OCI-LY3 (cell line): Measurements from ENCODE around the gene CAMSAP2.

Source experiments
- H2AFZ ChIP-seq: fragments of 200-600, 300-600 bp; shearing (Covaris generic); 2 replicates; pipeline ENCODE4 v1.6.0; 2014; ENCODE audit warnings: antibody characterized with exemption, low read depth, low read length
- H3K27ac ChIP-seq: fragments of 200-600, 300-600 bp; sonication (generic); 2 replicates; pipeline ENCODE4 v1.5.1; 2014; ENCODE audit warnings: mild to moderate bottlenecking, low read length, moderate library complexity, mixed read lengths
- H3K27me3 ChIP-seq: fragments of 200-600, 300-600 bp; sonication (generic); 2 replicates; pipeline ENCODE4 v1.6.1; 2014; ENCODE audit warnings: low read depth, low read length, mixed read lengths
- H3K36me3 ChIP-seq: fragments of 200-600, 300-600 bp; sonication (generic); replicated peaks from 2 replicates; pipeline ENCODE3; 2014; ENCODE audit warnings: low read depth, low read length, mixed read lengths
- H3K4me1 ChIP-seq: fragments of 300-600, 200-600 bp; sonication (generic); 2 replicates; pipeline ENCODE4 v1.6.1; 2014; ENCODE audit warnings: low read length, mixed read lengths
- H3K4me2 ChIP-seq: fragments of 200-600, 300-600 bp; sonication (generic); 2 replicates; pipeline ENCODE4 v1.6.1; 2014; ENCODE audit warnings: low read length, mixed read lengths
- H3K4me3 ChIP-seq: fragments of 300-600, 200-600 bp; sonication (generic); 2 replicates; pipeline ENCODE4 v1.5.1; 2014; ENCODE audit warnings: antibody characterized with exemption, mild to moderate bottlenecking, low read length, moderate library complexity
- H3K79me2 ChIP-seq: fragments of 300-600, 200-600 bp; shearing (Covaris generic); 2 replicates; pipeline ENCODE4 v1.6.1; 2014; ENCODE audit warnings: mild to moderate bottlenecking, low read length, mixed read lengths
- H3K9ac ChIP-seq: fragments of 300-600, 200-600 bp; shearing (Covaris generic); 2 replicates; pipeline ENCODE4 v1.6.0; 2014; ENCODE audit warnings: mild to moderate bottlenecking, low read length, moderate library complexity
- H3K9me3 ChIP-seq: fragments of 200-600, 300-600 bp; shearing (Covaris generic); 2 replicates; pipeline ENCODE4 v1.6.1; 2014; ENCODE audit warnings: low read length, mixed read lengths; ENCODE audit not compliant: insufficient read depth
- H4K20me1 ChIP-seq: fragments of 200-600, 300-600 bp; sonication (generic); 2 replicates; pipeline ENCODE4 v1.6.1; 2016; ENCODE audit warnings: low read length, mixed read lengths; ENCODE audit not compliant: insufficient read depth
- CTCF ChIP-seq: fragments of 200-600, 300-600 bp; sonication (generic); IDR thresholded peaks from 2 replicates; pipeline ENCODE4 v1.5.1; 2014; ENCODE audit warnings: antibody characterized with exemption, low read length, low read depth
- EZH2phosphoT487 ChIP-seq: fragments of 200-600 bp; shearing (Covaris generic); IDR thresholded peaks from 2 replicates; pipeline ENCODE4 v1.6.1; 2018; ENCODE audit warnings: antibody characterized with exemption, mixed run types, low read depth

CAMSAP2 gene

GRCh38 chr1:200738949-200739651 lies 407 bp downstream of the CAMSAP2 start:
- Histone ChIP-seq H3K4me2 (peak overlapping the region; percentile 96), H3K27ac (peak overlapping the region; percentile 45), H3K4me3 (peak overlapping the region; percentile 90), H3K9ac (peak overlapping the region; percentile 82), H2AFZ (peak overlapping the region; percentile 82), H3K4me1 (peaks cover 32% of the 10 kb centered on the region), H3K36me3 (no peaks in the 10 kb centered on the region), H3K27me3 (no peaks in the 10 kb centered on the region), H3K79me2 (peaks cover 26% of the 10 kb centered on the region), H3K9me3 (no peaks in the 10 kb centered on the region), H4K20me1 (peaks cover 7% of the 10 kb centered on the region; the same call in 1 of the 2 replicates)
- no peak for TF ChIP-seq CTCF
- TF ChIP-seq EZH2phosphoT487: no peak

- Histone ChIP-seq H3K4me2 (peak overlapping the region; percentile 96), H2AFZ (peak overlapping the region; percentile 18; the same call in 1 of the 2 replicates), H3K27me3 (no peaks in the 10 kb centered on the region), H3K9ac (peak overlapping the region; percentile 82), H3K4me1 (peaks cover 32% of the 10 kb centered on the region), H3K4me3 (peak overlapping the region; percentile 90), H4K20me1 (peaks cover 7% of the 10 kb centered on the region; the same call in 1 of the 2 replicates), H3K79me2 (peaks cover 33% of the 10 kb centered on the region), H3K36me3 (no peaks in the 10 kb centered on the region), H3K27ac (no peak overlapping the region; the same call in 1 of the 2 replicates), H3K9me3 (no peaks in the 10 kb centered on the region)
- no peak for TF ChIP-seq EZH2phosphoT487
- TF ChIP-seq CTCF: no peak
Observed at GRCh38 chr1:200739702-200740570, 1.2 kb downstream of the CAMSAP2 start.

GRCh38 chr1:200740571-200741208 lies 2.0 kb downstream of the CAMSAP2 start:
- Histone ChIP-seq H3K4me1 (peaks cover 32% of the 10 kb centered on the region), H3K4me3 (peak overlapping the region; percentile 90), H4K20me1 (peaks cover 7% of the 10 kb centered on the region; the same call in 1 of the 2 replicates), H3K9ac (0 out of 2 replicates have a peak overlapping the region, but pooled peaks have one; percentile 82), H3K9me3 (no peaks in the 10 kb centered on the region), H3K27ac (no peak overlapping the region), H2AFZ (no peak overlapping the region), H3K36me3 (no peaks in the 10 kb centered on the region), H3K79me2 (peaks cover 33% of the 10 kb centered on the region), H3K27me3 (no peaks in the 10 kb centered on the region), H3K4me2 (peak overlapping the region; percentile 96)
- TF ChIP-seq CTCF: no peak
- TF ChIP-seq EZH2phosphoT487: no peak
